Mammary epithelial cell (primary cell): Measurements from ENCODE around the gene TMEM115.
"Not testable (repeated sequence)": the region's sequence is repeated elsewhere in the genome, so short reads cannot be mapped to it uniquely, and the experiment has no call there.

Experiments
- EZH2 ChIP-seq: IDR thresholded peaks from 2 replicates; pipeline ENCODE4 v1.6.1; 2012; ENCODE audit warnings: low read length, inconsistent platforms, borderline replicate concordance
- TF ChIP-seq, protein P1 (sequence below), 2 donors: IDR thresholded peaks in 1 of 2; conservative IDR thresholded peaks in 1 of 2; 2 replicates each; pipeline ENCODE4 v1.5.1; 2011 to 2012; ENCODE audit warnings: inconsistent platforms in 2 of 2, low read length in 2 of 2, mild to moderate bottlenecking in 2 of 2, control low read depth in 1 of 2, low read depth in 1 of 2; ENCODE audit not compliant: insufficient read depth in 1 of 2; ENCODE audit errors: extremely low read depth in 1 of 2

DNA sequence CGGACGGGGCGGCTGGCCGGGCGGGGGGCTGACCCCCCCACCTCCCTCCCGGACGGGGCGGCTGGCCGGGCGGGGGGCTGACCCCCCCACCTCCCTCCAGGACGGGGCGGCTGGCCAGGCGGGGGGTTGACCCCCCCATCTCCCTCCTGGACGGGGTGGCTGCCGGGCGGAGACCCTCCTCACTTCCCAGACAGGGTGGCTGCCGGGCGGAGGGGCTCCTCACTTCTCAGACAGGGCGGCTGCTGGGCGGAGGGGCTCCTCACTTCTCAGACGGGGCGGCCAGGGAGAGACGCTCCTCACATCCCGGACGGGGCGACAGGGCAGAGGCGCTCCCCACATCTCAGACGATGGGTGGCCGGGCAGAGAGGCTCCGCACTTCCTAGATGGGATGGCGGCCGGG is 47.3 kb downstream of the TMEM115 start:
- TF ChIP-seq, protein P1, sequence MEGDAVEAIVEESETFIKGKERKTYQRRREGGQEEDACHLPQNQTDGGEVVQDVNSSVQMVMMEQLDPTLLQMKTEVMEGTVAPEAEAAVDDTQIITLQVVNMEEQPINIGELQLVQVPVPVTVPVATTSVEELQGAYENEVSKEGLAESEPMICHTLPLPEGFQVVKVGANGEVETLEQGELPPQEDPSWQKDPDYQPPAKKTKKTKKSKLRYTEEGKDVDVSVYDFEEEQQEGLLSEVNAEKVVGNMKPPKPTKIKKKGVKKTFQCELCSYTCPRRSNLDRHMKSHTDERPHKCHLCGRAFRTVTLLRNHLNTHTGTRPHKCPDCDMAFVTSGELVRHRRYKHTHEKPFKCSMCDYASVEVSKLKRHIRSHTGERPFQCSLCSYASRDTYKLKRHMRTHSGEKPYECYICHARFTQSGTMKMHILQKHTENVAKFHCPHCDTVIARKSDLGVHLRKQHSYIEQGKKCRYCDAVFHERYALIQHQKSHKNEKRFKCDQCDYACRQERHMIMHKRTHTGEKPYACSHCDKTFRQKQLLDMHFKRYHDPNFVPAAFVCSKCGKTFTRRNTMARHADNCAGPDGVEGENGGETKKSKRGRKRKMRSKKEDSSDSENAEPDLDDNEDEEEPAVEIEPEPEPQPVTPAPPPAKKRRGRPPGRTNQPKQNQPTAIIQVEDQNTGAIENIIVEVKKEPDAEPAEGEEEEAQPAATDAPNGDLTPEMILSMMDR (conservative IDR thresholded peaks at IDR 0.05 in 1 of 2, IDR thresholded peaks at IDR 0.05 in 1 of 2; ENCODE audit: extremely low read depth in 1 of 2, insufficient read depth in 1 of 2, low read depth in 1 of 2, low read length in 2 of 2): not testable (repeated sequence)
- TF ChIP-seq EZH2: not testable (repeated sequence)
